HG02884 (cell line): Measurements from ENCODE around the gene STARD10.

Source experiments
- ATAC-seq: cut with Tn5 transposase; IDR thresholded peaks from one replicate; pipeline ENCODE4 v1.9.1; 2021; ENCODE audit warnings: mild to moderate bottlenecking, moderate library complexity; ENCODE audit not compliant: unreplicated experiment

The STARD10 gene

GRCh38 chr11:72750086-72750485 is 43.8 kb downstream of the STARD10 start:
- ATAC-seq: no peak

DNA sequence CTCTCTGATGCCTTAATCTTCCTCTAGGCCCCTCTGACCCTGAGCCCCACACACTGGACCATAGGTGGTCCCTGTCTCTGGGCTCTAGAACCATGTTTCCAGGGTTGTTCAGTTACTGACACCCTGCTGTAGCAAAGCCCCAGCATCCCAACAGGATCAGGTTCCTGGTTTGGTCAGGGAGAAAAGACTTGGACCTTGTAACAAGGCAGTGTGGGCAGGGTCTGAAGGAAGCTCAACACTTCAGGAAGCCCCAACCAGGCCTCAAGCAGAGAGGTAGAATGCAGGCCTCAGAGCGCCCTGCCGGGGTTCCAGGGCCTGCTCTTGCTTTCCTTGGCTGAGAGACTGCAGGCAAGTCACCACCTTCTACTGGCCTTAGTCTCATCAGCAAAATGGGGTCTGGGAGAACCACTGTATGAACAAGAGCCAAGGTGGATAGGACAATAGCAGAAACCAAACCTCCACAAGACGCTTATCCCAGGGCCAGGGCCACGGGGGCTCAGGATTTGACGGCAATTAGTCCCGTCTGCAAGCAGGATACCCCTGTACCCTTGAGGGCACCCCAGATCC is 46.5 kb downstream of the STARD10 start:
- no peak for ATAC-seq

DNA sequence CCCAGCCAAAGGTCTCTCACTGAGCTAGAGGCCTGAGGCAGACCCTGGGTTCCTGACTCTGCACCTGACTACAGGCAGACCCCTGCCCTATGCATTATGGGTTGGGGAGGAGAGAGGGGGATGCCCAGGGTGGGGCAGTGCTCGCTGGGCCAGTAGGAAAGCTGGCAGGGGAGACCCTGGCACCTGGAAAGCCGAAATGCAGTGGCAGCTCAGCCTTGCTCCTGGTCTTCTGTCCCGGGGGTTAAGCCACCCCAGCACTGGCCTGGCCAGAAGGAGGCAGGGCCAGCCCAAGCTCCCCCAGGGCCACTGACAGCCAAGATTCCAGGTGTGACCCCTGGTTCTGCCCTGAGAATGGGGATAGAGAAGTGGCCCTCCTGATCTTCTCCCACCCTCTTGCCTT is 47.0 kb downstream of the STARD10 start:
- ATAC-seq: no peak

DNA sequence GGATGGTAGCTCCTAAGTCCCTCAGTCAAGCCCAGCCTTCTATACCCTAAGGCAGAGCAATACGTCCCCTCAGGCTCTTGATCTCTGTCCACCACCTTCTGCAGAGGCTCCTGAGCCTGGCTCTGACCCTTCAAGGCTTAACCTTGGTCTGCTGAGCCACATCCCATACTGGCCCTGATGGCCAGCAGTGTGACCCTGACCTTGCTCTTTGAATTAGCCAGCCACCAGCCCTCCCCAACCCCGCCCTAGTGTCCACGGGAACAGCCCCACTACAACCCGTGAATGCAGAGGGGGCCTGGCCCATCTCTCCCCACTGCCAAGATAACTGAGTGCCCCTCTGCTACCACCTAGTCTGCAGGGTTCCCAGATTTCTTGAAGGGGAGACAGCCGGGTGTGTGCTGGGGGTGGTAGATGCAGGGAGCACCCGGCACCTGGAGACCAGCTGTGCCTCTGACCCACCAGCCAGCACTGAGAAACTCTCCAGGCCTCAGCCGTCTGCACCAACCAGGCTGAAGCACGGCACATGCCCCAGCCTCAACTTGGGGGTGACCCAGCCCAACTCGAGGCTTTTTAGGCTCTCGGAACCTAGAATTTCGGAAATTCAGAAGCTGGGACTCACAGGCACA is 47.8 kb downstream of the STARD10 start:
- ATAC-seq: no peak

- ATAC-seq: no peak
Measured at GRCh38 chr11:72745511-72745910, 48.3 kb downstream of the STARD10 start.

GRCh38 chr11:72744474-72744873 is 49.4 kb downstream of the STARD10 start:
- ATAC-seq: no peak

DNA sequence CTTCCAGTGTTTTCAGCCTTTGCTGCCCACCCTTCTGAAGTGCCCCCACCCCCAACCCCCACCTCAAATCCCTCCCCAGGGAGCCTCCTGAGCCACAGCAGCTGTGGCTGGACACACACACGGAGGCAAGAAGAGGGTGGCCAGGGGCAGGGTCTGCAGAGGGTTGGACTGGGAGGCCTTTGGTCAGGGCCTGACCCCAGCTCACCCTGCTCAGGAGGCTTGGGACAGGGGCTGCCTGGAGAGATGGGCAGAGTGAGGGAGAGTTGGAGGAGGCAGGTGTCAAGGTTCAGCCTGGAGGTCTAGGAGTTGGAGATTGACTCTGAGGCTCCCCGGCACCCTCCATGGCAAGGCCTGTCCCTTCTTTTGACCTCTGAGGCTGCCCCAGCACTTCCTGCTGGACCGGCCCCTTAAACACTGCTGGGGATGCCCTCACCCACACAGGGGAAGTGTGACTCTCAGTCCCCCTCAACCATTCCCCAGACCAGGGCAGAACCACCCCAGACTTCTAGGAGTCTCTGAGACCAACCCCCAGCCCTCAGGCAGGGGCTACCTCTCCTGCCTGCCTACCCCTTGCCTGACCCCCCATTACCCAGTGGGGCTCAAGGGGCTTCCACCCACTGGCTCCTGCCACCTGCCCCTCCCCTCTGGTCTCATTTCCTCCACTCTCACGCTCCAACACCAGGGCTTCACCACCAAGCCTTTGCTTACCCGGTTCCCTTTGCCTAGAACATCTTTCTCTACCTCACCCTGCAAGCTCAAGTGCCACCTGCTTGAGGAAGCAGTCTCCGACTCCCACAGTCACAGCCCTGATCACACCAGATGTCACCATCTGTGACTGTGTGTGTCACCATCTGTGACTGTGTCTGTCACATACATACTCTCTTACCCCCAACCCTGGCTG is 50.3 kb downstream of the STARD10 start:
- ATAC-seq: no peak

DNA sequence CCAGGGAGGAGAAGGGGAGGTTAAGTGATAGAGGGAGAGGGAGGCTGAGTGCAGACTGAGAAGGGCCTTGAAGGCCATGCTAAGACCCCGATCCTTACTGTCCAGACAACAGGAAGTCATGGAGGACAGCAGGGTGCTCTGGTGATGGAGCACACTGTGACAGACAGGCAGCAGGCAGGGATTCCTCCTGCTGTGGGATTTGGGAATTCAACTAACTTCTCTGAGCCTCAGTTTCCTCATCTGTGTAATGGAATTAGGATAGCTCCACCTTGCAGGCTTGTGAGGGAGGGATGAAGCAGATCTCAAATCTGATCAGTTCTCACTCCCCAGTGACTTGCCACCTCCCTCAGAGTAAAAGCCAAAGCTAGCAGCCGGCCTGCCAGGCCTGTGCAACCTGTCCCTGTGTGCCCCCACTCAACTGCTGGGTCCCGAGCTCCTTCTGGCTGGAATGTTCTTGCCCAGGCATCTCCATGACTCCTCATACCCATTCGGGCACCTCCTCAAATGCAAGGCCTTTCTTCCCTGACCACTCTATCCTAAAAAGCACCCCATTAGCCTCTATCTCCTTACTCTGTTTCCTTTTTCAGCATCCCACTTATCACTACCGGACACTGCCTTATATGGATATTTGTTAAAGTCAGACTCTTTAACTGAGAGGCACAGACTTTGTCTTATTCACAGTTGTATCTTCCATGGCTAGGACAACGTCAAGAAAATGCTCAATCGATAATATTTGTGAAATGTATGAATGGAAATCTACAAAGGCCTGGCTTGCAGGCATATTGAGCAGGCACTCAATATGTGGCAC is 51.1 kb downstream of the STARD10 start:
- no peak for ATAC-seq

GRCh38 chr11:72741849-72742512 is 51.9 kb downstream of the STARD10 start:
- ATAC-seq: no peak

GRCh38 chr11:72741429-72741833 is 52.4 kb downstream of the STARD10 start:
- ATAC-seq: no peak

- ATAC-seq: no peak
Measured at GRCh38 chr11:72740562-72741428, 53.1 kb downstream of the STARD10 start.

GRCh38 chr11:72740060-72740424 is 53.8 kb downstream of the STARD10 start:
- no peak for ATAC-seq

DNA sequence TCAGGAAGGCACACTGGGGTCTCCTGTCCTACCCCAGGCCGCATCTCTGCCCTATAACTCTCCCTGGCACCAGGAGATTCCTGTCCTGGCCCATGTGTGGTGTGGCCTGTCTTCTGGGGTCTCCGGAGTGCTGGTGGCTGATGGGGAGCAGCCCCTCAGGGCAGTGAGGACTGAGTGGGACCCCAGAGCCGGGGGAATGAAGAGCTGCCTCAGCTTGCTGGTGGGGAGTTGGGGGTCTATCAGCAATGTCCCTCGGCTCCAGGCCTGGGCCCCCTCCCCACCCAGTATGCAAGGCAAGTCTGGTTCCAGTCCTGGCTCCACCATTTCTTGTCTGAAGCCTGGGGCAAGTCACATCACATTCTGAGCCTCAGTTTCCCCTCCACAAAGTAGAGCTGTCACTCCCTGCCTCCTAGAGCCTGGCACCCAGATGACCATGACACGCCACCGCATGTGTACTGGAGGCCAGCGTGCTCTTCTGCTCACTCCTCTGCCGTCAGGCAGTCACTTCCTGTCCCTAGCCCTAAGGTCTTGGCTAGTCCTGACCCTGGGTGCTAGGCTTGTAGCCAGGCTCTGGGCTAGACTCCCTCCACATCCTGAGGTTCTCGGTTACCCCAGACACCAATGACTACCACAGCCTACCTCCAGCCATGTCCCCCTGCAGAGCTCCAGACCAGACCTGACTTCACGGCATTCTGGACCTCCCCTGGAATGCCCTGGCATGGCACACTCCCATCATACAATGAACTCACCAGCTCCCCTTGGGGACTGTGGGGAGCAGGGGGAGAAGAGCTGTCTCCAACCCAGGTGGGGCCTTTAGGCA is 54.4 kb downstream of the STARD10 start:
- ATAC-seq: no peak

DNA sequence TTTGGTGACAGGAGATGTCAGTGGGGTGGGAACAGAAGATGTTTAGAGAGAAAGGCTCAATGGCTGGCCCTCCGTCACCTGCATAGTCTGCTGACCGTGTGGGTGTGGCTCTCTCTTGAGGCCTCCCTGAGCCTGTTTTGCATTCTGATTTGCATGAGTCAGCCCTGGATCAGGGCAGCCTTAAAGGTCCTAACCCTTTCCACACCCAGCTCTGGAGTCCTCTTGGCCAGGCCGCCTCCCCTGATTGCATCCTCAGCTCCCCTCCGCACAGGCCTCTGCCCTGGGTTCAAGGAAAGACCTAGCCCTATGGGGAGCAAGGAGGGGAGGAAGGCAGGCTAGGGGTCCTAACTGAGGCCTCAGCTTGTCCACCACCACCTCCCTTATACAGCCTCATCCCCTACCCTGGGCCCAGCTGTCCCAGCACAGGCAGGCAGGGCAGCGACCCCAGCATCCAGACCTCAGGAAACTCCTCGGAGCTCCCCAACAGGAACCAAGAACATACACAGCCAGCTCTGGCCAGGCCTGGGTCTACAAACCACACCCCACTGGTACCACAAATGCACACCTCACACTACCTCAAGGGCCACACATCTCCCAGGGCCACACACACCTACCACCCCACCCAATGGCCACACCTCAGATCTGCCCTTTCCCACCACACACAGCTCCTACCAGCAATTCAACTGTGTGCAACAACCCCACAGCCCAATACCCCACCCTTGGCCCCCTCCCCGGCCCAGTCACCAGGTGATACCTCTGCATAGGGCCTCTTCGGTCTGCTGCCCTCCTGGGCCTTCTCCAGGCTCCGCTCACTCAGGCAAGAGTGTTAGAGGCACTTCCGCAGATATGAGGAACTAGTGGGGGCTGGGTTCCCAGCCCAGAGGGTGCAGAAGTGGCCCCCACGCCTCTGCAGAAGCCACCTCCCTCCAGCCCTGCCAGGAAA is 55.4 kb downstream of the STARD10 start:
- no peak for ATAC-seq

DNA sequence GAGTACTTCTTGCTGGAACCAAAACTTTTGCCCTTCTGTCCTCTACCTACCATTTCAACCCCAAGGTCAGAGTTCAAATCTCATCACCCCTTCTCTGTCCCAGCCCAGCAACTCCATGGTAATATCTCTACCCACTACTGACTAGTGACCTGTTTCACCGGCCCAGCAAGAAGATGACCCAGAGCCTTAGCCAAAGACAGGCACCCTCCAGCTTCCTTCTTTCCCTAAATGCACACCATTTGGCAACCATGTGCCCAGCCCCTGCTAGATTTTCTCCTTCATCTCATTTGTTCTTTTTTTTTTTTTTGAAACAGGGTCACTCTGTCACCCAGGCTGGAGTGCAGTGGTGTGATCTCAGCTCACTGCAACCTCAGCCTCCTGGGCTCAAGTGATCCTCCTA is 56.5 kb downstream of the STARD10 start:
- ATAC-seq: no peak

GRCh38 chr11:72736452-72737069 is 57.3 kb downstream of the STARD10 start:
- no peak for ATAC-seq

GRCh38 chr11:72735495-72736027 is 58.3 kb downstream of the STARD10 start:
- no peak for ATAC-seq
